Measurements from ENCODE around the gene HCN1.
A peak's percentile ranks its signal among the peaks of the same experiment; 100 is the strongest.
"Not testable (repeated sequence)": the region's sequence is repeated elsewhere in the genome, so short reads cannot be mapped to it uniquely, and the experiment has no call there.

Gene HCN1

GRCh38 chr5:45568813-45569212 is 127.4 kb downstream of the HCN1 start:
- no peak for TF ChIP-seq POLR2A (IDR thresholded peaks at IDR 0.05; ENCODE audit: low read length)
- TF ChIP-seq GATA1 (IDR thresholded peaks at IDR 0.05; ENCODE audit: low read depth, low read length) = no peak
- no peak for DNase-seq

- DNase-seq = no peak
- TF ChIP-seq GATA1 (IDR thresholded peaks at IDR 0.05; ENCODE audit: low read depth, low read length) (no peak), POLR2A (IDR thresholded peaks at IDR 0.05; ENCODE audit: low read length) (no peak)
These were observed 153.8 kb downstream of the HCN1 start for GRCh38 chr5:45542421-45542820.

DNA sequence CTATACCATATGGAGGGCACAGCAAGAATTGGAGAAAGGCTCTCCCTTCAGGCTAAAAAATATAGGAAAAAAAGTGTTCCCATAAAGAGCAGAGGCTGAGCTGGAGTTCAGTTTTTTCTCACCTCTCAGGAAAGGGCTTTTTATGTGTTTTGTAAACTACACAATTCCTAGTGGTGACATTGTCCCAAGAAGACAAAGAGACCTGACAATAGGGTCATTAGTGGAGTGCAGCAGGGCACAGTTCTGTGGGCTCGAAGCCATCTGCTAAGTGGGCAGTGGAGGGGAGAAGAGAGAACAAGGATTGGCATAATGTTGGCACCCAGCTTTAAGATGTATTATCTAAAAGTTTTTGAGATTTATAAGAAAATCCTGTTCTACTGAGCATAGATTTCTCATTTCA is 162.5 kb downstream of the HCN1 start:
- TF ChIP-seq GATA1 (IDR thresholded peaks at IDR 0.05; ENCODE audit: low read depth, low read length) (no peak), POLR2A (IDR thresholded peaks at IDR 0.05; ENCODE audit: low read length) (no peak)

DNA sequence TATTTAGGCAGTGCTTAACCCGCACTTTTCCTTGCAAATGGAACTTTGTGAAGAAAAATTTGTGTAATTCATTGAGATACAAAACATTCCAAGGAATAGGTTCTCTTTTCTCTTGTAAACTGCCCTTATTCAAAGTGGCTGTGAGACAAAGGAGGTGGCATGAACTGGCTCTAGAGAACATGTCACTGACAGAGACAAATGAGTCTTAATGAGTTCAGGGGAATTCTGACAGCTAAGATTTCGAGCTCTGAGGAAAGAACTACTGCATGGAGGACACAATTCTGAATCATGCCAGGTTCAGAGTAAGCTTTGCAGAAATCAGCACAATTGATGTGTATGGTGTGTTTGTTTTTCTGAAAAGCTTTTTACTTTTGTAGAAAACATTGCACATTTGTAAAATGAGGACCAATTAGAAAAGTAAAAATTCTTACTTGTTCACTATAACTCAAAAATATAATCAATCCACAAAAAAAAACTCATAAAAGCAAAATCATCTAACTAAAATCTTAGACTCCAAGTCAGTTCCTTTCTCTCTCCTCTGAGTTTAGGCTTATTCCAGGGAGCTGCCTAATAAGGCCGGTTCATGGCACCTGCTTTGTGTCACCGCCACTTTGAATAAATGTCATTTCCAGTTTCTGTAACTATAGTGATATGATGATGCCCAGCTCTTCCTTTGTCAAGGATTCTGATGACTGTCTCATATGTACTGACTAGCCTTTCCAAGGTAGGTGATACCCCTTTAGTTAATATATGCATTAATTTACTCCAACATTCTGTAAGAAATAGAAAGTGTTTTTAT is 163.2 kb downstream of the HCN1 start:
- DNase-seq = no peak
- TF ChIP-seq GATA1 (IDR thresholded peaks at IDR 0.05; ENCODE audit: low read depth, low read length) = no peak
- no peak for TF ChIP-seq POLR2A (IDR thresholded peaks at IDR 0.05; ENCODE audit: low read length)

More for the DNA sequence above, 162.5 kb downstream of the HCN1 start:
- no peak for DNase-seq

GRCh38 chr5:45521067-45521466 is 175.1 kb downstream of the HCN1 start:
- peak; percentile 5 to 28 for DNase-seq
- no peak for TF ChIP-seq GATA1 (IDR thresholded peaks at IDR 0.05; ENCODE audit: low read depth, low read length)
- TF ChIP-seq POLR2A (IDR thresholded peaks at IDR 0.05; ENCODE audit: low read length) = no peak

DNA sequence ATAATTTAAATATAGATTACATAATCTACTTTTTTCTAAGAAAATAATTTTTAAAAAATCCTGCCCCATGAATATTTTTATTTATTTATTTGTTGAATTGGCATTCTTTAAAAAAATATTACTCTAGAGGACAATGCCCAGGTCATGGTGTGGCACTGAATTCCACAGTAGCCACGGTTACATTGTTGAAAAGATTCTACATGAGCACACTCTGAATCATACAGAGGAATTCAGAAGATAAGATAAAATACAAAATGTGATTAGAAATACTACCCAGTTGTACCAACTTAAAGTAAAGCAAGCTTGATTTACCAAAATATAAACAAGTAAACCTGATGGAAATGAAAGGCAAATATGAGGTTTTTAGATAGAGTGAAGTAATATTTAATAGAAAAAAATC is 183.7 kb downstream of the HCN1 start:
- DNase-seq = no peak
- no peak for TF ChIP-seq GATA1 (IDR thresholded peaks at IDR 0.05; ENCODE audit: low read depth, low read length)
- TF ChIP-seq POLR2A (IDR thresholded peaks at IDR 0.05; ENCODE audit: low read length) = no peak

GRCh38 chr5:45509371-45509770 is 186.8 kb downstream of the HCN1 start:
- TF ChIP-seq POLR2A (IDR thresholded peaks at IDR 0.05; ENCODE audit: low read length) = no peak
- no peak for TF ChIP-seq GATA1 (IDR thresholded peaks at IDR 0.05; ENCODE audit: low read depth, low read length)
- DNase-seq = no peak

GRCh38 chr5:45508135-45508534 is 188.0 kb downstream of the HCN1 start:
- no peak for DNase-seq
- no peak for TF ChIP-seq POLR2A (IDR thresholded peaks at IDR 0.05; ENCODE audit: low read length)
- TF ChIP-seq GATA1 (IDR thresholded peaks at IDR 0.05; ENCODE audit: low read depth, low read length) = no peak

GRCh38 chr5:45507178-45507577 is 189.0 kb downstream of the HCN1 start:
- TF ChIP-seq POLR2A (IDR thresholded peaks at IDR 0.05; ENCODE audit: low read length) = no peak
- TF ChIP-seq GATA1 (IDR thresholded peaks at IDR 0.05; ENCODE audit: low read depth, low read length) = no peak
- DNase-seq = no peak

GRCh38 chr5:45499006-45499405 is 197.2 kb downstream of the HCN1 start:
- DNase-seq = not testable (repeated sequence)

DNA sequence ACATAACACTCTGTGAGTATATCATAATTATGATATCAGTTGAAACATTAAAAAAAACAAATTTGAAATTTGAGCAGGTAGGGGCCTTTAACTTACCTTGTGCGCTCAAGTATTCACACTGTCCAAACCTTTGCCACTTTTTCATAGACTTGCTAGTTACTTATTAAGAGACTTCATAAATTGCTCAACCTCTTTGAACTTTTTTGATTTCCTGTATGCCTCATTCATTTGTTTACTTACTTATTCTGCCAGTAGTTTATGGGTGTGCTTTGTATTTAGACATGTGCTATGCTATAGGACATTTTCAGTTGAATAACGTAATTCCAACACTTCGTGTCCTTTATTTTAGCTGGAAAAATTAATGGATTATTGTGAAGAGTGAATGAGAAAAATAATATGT is 204.8 kb downstream of the HCN1 start:
- TF ChIP-seq GATA1 (IDR thresholded peaks at IDR 0.05; ENCODE audit: low read depth, low read length) (no peak), POLR2A (IDR thresholded peaks at IDR 0.05; ENCODE audit: low read length) (no peak)
- DNase-seq = no peak

- TF ChIP-seq GATA1 (IDR thresholded peaks at IDR 0.05; ENCODE audit: low read depth, low read length) (no peak), POLR2A (IDR thresholded peaks at IDR 0.05; ENCODE audit: low read length) (no peak)
- no peak for DNase-seq
These were observed 211.4 kb downstream of the HCN1 start for GRCh38 chr5:45484781-45485180.

- DNase-seq = no peak
- TF ChIP-seq POLR2A (IDR thresholded peaks at IDR 0.05; ENCODE audit: low read length) = no peak
- TF ChIP-seq GATA1 (IDR thresholded peaks at IDR 0.05; ENCODE audit: low read depth, low read length) = no peak
These were observed 242.1 kb downstream of the HCN1 start for GRCh38 chr5:45454114-45454513.

DNA sequence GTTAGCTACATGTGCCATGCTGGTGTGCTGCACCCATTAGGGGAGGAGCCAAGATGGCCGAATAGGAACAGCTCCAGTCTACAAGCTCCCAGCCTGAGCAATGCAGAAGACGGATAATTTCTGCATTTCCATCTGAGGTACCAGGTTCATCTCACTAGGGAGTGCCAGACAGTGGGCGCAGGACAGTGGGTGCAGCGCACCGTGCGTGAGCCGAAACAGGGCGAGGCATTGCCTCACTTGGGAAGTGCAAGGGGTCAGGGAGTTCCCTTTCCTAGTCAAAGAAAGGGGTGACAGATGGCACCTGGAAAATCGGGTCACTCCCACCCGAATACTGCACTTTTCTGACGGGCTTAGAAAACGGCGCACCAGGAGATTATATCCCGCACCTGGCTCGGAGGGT is 251.3 kb downstream of the HCN1 start:
- not testable (repeated sequence) for DNase-seq

- no peak for DNase-seq
- no peak for TF ChIP-seq POLR2A (IDR thresholded peaks at IDR 0.05; ENCODE audit: low read length)
- TF ChIP-seq GATA1 (IDR thresholded peaks at IDR 0.05; ENCODE audit: low read depth, low read length) = no peak
These were observed 255.7 kb downstream of the HCN1 start for GRCh38 chr5:45440466-45440865.

DNA sequence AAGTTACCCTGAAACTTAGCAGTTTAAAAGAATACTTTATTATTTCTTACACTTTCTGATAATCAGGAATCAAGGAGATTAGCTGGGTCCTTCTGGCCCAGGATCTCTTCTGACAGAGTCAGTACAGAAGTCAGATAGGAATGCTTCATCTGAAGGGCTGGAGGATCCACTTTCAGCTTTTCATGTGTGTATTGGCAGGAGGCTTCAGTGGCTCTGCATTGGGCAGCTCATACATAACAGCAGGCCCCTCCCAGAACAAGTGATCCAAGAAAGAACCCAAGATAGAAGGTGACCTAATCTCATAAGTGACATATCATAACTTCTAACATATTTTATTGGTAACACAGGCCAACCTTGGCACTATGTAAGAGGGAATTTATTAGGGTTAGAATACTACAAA is 258.4 kb downstream of the HCN1 start:
- TF ChIP-seq GATA1 (IDR thresholded peaks at IDR 0.05; ENCODE audit: low read depth, low read length) (no peak), POLR2A (IDR thresholded peaks at IDR 0.05; ENCODE audit: low read length) (no peak)
- no peak for DNase-seq
